Activated B cell treated with CpG ODN at 0.5 μM for 24 hours (primary cell): ENCODE data around the gene SDK2. TPM values are rescaled to one million over a fixed set of nuclear protein-coding genes. Genes with fewer than 3 reads are reported as not detected.

Experiments used
- ATAC-seq: fragments of 200-7000 bp; cut with Tn5 transposase; one replicate; pipeline ENCODE4 v1.10.0; 2021; ENCODE audit warnings: low read depth, mild to moderate bottlenecking, moderate library complexity
- CTCF ChIA-PET: fragments of 350-600 bp; sonication (Branson Sonifier 250); formaldehyde crosslinking; loops from one replicate; lab custom pipeline; 2021; ENCODE audit warnings: antibody characterized with exemption; lab: Charles Lee
- POLR2A ChIA-PET: fragments of 350-600 bp; sonication (Branson Sonifier 250); formaldehyde crosslinking; loops from one replicate; lab custom pipeline; 2021; ENCODE audit warnings: antibody characterized with exemption; lab: Charles Lee
- DNase-seq: peaks from one replicate; pipeline ENCODE4 v3.0.0; 2022
- H3K27ac Mint-ChIP-seq: one replicate; pipeline ENCODE4 v1.8.0; 2020; ENCODE audit warnings: mixed read lengths
- H3K27me3 Mint-ChIP-seq: one replicate; pipeline ENCODE4 v1.8.0; 2021; ENCODE audit warnings: mixed read lengths
- H3K36me3 Mint-ChIP-seq: one replicate; pipeline ENCODE4 v1.8.0; 2021; ENCODE audit warnings: low read depth, mixed read lengths
- H3K4me1 Mint-ChIP-seq: one replicate; pipeline ENCODE4 v1.8.0; 2021; ENCODE audit warnings: mixed read lengths
- H3K4me3 Mint-ChIP-seq: one replicate; pipeline ENCODE4 v1.8.0; 2020; ENCODE audit warnings: mild to moderate bottlenecking, mixed read lengths
- H3K9me3 Mint-ChIP-seq: one replicate; pipeline ENCODE4 v1.8.0; 2020; ENCODE audit warnings: mixed read lengths
- CTCF ChIP-seq: fragments of 200-600 bp; IDR thresholded peaks from one replicate; pipeline ENCODE4 v1.8.0; 2022; ENCODE audit warnings: antibody characterized with exemption, mild to moderate bottlenecking
- intact Hi-C: fragments of 100-400 bp; cut with micrococcal nuclease; formaldehyde crosslinking; loops from one replicate; pipeline ENCODE4 v1.15.1; 2024
- total RNA-seq: library from RNA; stranded (reverse); gene quantifications from 2 replicates; pipeline ENCODE4 v1.2.3, GENCODE V29; 2022

SDK2 gene
- total RNA-seq, 1 donor from 2014 or later = 2.5 TPM

- no peaks in the 10 kb centered on the region for H3K27me3 Mint-ChIP-seq
- ChIA-PET CTCF (no interaction called here), POLR2A (interaction anchor here (0.6 to 1.1 kb wide), 2 partner anchors 9 to 19 kb away, joined by 3 read pairs; no protein-coding TSS in a partner anchor)
- no peak for TF ChIP-seq CTCF
- peaks cover 32% of the 10 kb centered on the region for H3K4me1 Mint-ChIP-seq
- ATAC-seq (no peak), DNase-seq (no peak)
- no peaks in the 10 kb centered on the region for H3K9me3 Mint-ChIP-seq
- H3K4me3 Mint-ChIP-seq = no peak overlapping the region
- no peaks in the 10 kb centered on the region for H3K36me3 Mint-ChIP-seq
- no peak overlapping the region for H3K27ac Mint-ChIP-seq
- intact Hi-C loops = no loop called here
Observed at GRCh38 chr17:73568934-73569333, 75.3 kb downstream of the SDK2 start.

- H3K9me3 Mint-ChIP-seq = no peaks in the 10 kb centered on the region
- intact Hi-C loops = loop anchor here (1.0 kb wide), 3 partner anchors 20 to 78 kb away; no protein-coding TSS in a partner anchor
- H3K4me3 Mint-ChIP-seq = peak overlapping the region; percentile 46
- POLR2A ChIA-PET = interaction anchor here (0.6 to 1.6 kb wide), 9 partner anchors 9 to 897 kb away, joined by 3 to 26 read pairs (median 4); partner anchors contain the start of gene SDK2
- CTCF ChIA-PET = interaction anchor here (1.1 to 2.3 kb wide), 4 partner anchors 18 to 80 kb away, joined by 3 to 7 read pairs (median 6); no protein-coding TSS in a partner anchor
- TF ChIP-seq CTCF = no peak
- DNase-seq = peak; percentile 51
- no peaks in the 10 kb centered on the region for H3K36me3 Mint-ChIP-seq
- ATAC-seq = peak; percentile 89
- peak overlapping the region; percentile 92 for H3K27ac Mint-ChIP-seq
- H3K4me1 Mint-ChIP-seq = peaks cover 30% of the 10 kb centered on the region
- H3K27me3 Mint-ChIP-seq = no peaks in the 10 kb centered on the region
Observed at GRCh38 chr17:73566905-73567782, 77.1 kb downstream of the SDK2 start.

- no peak for TF ChIP-seq CTCF
- CTCF ChIA-PET = interaction anchor here (1.5 kb wide), 1 partner anchor 16 kb away, joined by 3 read pairs; no protein-coding TSS in a partner anchor
- no peaks in the 10 kb centered on the region for H3K27me3 Mint-ChIP-seq
- H3K4me3 Mint-ChIP-seq = no peak overlapping the region
- DNase-seq (no peak), ATAC-seq (no peak)
- H3K4me1 Mint-ChIP-seq = peaks cover 36% of the 10 kb centered on the region
- H3K36me3 Mint-ChIP-seq = no peaks in the 10 kb centered on the region
- H3K9me3 Mint-ChIP-seq = no peaks in the 10 kb centered on the region
- no peak overlapping the region for H3K27ac Mint-ChIP-seq
- POLR2A ChIA-PET = no interaction called here
- intact Hi-C loops = no loop called here
Observed at GRCh38 chr17:73564843-73565242, 79.4 kb downstream of the SDK2 start.

GRCh38 chr17:73562896-73563295, 81.3 kb downstream of the SDK2 start:
- no peaks in the 10 kb centered on the region for H3K36me3 Mint-ChIP-seq
- CTCF ChIA-PET = no interaction called here
- no peak overlapping the region for H3K4me3 Mint-ChIP-seq
- H3K4me1 Mint-ChIP-seq = peaks cover 32% of the 10 kb centered on the region
- intact Hi-C loops = no loop called here
- no peak for TF ChIP-seq CTCF
- DNase-seq (no peak), ATAC-seq (no peak)
- no peaks in the 10 kb centered on the region for H3K9me3 Mint-ChIP-seq
- H3K27ac Mint-ChIP-seq = no peak overlapping the region
- no peaks in the 10 kb centered on the region for H3K27me3 Mint-ChIP-seq
- POLR2A ChIA-PET = no interaction called here

- POLR2A ChIA-PET = no interaction called here
- H3K27ac Mint-ChIP-seq = no peak overlapping the region
Observed at GRCh38 chr17:73561111-73561510, 83.1 kb downstream of the SDK2 start.

More at GRCh38 chr17:73561111-73561510, 83.1 kb downstream of the SDK2 start:
- no peaks in the 10 kb centered on the region for H3K9me3 Mint-ChIP-seq
- intact Hi-C loops = no loop called here
- no peak for ATAC-seq
- no peaks in the 10 kb centered on the region for H3K36me3 Mint-ChIP-seq
- no peaks in the 10 kb centered on the region for H3K27me3 Mint-ChIP-seq
- no peak for TF ChIP-seq CTCF
- DNase-seq = no peak
- no peak overlapping the region for H3K4me3 Mint-ChIP-seq
- CTCF ChIA-PET = no interaction called here
- peaks cover 25% of the 10 kb centered on the region for H3K4me1 Mint-ChIP-seq
